HG02938 (cell line): ENCODE measurements around the gene GAMT.

Source experiments
- ATAC-seq: cut with Tn5 transposase; IDR thresholded peaks from one replicate; pipeline ENCODE4 v1.9.1; 2021; ENCODE audit warnings: mild to moderate bottlenecking, moderate library complexity; ENCODE audit not compliant: unreplicated experiment

GAMT gene

DNA sequence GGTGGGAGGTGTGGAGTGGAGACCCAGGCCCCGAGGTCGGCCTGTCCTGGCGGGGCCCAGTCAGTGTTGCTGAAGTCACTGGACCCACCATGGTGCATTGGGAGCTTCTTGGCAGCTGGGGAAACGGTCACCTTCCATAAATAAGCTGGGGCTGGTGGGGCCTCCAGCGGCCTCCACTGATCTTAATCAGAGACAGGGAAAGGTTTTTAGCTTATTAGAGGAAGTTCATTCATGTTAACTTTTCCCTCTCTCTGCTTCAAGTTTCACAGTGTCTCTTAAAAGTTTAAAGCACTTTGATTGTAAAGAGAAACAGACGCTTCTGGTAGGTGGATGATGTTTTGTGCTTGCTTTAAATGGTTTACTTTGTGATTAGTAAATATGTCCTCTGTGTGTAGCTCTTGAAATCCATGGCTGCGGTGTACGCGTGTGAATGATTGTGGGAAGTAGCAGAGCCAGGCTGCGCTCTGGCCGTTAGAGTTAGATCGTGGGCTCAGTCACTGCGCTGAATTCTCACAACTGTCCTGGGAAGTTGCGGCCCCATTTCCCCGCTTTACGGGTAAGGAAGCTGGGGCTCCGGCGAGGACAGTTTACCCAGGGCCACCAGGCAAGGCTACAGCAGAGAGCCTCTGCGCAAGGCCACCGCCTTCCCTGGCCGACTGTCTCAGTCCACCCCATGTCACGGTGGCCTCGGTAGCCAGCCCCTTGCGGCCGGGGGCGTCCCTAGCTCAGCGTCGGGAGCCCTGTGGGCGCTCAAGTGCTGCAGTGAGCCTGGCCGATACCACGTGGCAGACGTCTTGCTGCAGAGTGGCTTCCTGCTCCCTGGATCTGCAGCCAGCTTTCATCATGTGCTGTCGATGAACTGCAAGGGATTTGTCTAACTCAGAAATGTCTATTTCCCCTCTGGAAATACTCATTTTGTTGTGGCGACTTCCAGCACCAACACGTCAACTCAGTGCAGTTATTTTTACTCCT lies 34.2 kb downstream of the GAMT start:
- no peak for ATAC-seq

DNA sequence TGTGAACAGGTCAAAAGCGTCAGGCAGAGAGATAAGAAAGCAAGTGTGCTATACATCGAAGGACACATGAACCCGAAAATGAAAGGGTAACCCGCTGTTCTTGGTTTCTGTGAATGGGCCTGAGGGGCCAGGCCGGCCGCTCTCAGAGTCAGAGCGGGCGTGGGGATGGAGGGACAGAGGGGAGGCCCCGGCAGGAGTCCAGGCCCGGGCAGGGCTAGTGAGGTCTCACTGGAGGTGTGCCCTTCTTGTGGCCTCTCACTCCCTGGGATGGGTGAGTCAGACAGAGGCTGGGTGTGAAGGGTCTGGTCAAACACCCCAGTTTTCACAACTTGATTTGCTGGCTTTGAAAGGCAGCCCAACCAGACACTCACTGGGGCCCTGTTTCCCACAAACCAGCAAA lies 35.0 kb downstream of the GAMT start:
- no peak for ATAC-seq

GRCh38 chr19:1365319-1366269 lies 35.7 kb downstream of the GAMT start:
- ATAC-seq: no peak

DNA sequence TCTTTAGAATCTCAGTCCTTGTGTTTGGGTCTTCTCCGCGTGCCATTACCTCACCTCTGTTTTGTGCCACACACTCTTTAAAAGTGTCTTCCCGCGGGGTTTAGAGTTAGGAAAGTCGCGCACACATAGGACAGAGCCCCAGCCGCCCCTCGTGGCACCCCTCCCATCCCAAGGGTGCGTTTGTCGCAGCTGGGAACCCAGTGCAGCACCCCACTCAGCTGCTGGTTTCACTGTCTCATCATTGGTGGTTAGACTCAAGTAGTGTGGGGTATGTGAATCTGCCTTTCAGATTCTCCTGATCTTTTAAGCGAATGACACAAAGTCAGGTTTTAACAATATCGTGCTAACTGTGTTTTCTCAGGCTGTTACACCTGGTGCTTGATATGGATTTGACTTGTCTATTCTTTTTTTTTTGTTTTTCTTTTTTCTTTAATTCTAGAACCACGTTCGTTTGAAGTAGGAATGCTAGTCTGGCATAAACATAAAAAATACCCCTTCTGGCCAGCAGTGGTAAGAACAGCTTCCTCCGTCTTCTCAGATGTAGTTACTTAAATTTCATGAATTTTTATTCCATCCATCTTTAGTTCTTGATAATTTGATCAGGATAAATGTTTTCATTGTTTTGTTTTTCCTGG lies 37.2 kb downstream of the GAMT start:
- ATAC-seq: no peak

DNA sequence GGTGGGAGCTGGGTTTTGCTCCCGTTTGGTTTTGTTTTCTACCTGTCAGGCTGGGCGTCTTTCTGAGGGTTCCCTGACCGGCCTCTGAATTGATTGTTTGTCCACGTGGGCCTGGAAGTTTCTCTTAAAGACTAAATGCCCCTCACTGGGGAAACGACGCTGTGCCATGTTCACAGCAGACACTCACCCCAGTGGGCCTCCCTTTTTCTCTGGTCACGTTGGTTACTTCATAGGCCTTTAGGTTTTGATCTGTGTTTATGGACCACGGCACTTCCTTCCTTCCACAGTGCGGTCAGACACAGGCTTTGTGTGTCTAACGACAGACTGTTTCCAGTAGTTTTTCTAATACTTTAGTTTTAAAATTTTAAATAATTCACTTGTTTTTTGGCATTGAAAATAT lies 37.7 kb downstream of the GAMT start:
- ATAC-seq: no peak

DNA sequence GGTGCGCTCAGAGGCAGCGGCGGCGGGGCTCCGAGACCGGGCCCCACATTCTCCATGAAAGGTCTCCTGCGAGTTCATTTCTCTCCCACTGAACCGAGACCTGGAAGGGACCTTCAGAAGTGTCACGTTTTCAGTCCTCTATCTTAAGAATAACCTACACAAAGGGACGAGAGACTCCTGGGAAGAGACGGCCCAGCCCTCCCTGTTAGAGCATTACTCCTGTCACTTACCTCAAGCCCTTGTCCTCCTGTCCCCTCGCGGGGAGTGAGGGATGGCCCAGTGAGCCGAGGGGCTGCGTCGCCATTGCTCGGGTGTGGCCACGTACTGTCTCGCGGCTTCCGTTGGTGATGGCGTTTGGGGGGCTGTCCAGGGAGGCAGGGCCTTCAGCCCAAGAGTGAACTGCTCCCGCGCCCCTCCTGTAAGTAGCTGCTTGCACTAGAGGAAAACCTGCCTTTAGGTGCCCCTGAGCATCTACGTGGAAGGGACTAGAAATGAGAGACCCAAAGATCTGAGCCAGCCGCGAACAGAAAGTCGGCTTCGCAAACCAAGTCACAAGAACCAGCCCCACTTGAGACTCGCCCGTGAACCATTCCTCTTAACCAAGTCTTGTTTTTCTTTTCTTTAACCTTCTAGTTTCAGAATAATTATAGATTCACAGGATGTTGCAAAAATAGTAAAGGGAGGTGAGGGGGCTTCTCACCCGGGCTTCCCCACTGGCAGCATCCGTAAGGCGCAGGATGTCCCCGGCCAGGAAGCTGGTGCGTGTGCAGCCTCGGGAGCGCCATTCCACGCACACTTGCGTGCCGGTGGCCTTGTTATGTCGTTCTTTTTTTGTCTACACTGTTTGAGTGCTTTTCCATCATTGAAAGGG lies 38.7 kb downstream of the GAMT start:
- no peak for ATAC-seq

DNA sequence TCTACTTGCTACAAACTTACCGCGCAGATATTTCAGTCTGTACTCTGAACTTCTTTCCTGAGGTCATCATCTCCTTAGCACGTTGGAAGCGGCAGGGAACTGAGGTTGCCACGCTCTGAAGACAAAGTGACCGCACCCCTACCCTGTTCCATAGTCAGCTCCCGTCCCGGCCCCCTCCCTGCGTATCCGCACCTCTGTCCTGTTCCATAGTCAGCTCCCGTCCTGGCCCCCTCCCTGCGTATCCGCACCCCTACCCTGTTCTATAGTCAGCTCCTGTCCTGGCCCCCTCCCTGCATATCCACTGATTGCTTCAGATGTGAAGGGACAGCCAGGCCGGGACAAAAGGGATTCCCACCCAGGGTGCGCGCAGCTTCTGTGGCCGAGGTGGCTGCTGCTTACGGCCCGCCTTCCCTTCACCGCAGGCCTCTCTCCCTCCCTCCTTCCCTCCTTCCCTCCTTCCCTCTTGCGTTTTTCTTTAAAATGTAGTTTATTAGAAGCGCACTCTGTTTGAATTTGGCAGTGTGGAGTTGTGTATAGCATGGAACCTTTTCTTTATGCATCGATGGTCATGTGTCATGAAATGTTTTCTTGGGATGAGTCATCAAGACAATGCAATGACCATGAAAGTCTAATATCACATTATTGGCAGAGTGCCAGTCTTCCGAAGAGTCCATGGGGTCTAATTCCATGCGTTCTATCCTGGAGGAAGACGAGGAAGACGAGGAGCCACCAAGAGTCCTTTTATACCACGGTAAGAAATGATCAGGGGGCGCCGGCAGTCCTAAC lies 39.5 kb downstream of the GAMT start:
- no peak for ATAC-seq

- no peak for ATAC-seq
Measured at GRCh38 chr19:1360818-1361461, 40.4 kb downstream of the GAMT start.

DNA sequence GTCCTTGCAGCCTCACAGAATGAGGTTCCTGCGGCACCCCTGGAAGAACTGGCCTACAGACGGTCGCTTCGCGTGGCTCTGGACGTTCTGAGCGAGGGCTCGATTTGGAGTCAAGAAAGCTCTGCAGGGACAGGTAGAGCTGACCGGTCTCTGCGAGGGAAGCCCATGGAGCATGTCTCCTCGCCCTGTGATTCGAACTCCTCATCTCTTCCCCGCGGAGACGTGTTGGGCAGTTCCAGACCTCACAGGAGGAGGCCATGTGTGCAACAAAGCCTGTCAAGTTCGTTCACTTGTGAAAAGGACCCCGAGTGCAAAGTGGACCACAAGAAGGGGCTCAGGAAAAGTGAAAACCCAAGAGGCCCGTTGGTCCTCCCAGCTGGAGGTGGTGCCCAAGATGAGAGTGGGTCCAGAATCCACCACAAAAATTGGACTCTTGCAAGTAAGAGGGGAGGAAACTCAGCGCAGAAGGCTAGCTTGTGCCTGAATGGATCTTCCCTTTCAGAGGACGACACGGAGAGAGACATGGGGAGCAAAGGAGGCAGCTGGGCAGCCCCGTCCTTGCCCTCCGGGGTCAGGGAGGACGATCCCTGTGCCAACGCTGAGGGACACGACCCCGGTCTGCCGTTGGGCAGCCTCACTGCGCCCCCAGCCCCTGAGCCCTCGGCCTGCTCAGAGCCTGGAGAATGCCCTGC lies 41.1 kb downstream of the GAMT start:
- ATAC-seq: no peak

DNA sequence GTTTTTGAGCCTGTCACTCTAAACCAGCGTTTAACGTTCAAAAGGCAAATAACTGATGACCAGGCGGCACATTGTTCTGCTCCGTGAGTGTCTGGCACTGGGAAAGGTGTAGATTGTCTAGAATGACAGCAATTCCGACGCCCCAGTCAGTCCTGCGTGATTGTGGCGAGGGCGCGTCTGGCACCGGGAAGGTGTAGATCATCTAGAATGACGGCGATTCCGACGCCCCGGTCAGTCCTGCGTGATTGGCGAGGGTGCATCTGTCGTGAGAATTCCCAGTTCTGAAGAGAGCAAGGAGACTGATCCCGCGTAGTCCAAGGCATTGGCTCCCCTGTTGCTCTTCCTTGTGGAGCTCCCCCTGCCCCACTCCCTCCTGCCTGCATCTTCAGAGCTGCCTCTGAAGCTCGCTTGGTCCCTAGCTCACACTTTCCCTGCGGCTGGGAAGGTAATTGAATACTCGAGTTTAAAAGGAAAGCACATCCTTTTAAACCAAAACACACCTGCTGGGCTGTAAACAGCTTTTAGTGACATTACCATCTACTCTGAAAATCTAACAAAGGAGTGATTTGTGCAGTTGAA lies 43.7 kb downstream of the GAMT start:
- no peak for ATAC-seq

DNA sequence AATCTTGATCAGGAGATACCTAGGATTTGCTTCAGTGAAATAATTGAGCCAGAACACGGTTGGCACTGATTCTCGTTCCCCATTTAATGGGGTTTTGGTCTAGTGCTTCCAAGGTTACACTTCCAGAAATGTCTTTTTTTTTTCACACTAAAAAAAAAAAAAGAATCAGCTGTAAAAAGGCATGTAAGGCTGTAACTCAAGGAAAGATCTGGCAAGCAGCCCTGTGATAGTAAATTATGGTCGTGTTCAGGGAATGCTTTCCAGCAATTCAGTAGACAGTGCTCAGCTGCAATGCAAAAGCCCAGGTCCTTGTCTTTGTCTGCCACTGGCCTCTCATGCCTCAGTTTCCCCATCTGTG lies 44.9 kb downstream of the GAMT start:
- ATAC-seq: no peak

GRCh38 chr19:1355568-1356507 lies 45.5 kb downstream of the GAMT start:
- no peak for ATAC-seq

DNA sequence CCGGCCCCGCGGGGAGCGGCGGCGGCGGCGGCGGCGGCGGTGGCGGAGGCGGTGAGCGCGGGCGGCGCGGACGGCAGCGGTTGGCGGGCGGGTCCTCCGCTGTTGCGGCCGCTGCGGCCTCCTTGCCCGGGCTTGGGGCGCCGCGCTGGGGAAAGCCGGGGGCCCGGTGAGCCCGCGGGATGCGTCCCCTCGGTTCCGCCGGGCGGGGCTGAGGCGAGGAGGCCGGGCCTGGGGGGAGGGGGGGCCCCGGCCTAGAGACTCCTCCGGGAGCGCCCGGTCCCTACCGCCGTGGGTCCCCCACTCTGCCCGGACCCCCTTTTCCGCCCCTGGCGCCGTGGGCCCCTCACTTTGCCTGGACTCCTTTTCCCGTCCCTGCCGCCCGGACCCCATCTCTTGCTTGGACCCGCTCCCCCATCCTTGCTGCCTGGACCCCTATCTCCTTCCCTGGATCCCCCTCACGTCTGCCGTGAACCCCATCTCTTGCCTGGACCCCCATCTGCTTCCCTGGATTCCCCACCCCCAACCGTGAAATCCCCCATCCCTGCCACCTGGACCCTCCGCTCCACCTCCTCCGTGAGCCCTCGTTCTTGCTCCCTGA lies 46.3 kb downstream of the GAMT start:
- ATAC-seq: peak; percentile 22

DNA sequence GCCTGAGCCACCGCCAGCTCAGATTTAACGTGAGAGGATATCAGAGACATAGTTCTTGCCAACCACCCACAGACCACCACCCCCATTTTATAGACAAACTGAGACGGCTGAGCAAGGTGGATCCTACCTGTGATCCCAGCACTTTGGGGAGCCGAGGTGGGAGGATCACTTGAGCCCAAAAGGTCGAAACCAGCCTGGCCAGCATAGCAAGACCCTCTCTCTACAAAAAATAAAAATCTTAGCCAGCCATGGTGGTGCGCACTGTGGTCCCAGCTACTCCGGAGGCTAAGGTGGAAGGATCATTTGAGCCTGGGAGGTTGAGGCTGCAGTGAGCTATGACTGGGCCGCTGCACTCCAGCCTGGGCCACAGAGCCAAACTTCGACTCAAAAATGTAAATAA lies 48.2 kb downstream of the GAMT start:
- ATAC-seq: no peak

DNA sequence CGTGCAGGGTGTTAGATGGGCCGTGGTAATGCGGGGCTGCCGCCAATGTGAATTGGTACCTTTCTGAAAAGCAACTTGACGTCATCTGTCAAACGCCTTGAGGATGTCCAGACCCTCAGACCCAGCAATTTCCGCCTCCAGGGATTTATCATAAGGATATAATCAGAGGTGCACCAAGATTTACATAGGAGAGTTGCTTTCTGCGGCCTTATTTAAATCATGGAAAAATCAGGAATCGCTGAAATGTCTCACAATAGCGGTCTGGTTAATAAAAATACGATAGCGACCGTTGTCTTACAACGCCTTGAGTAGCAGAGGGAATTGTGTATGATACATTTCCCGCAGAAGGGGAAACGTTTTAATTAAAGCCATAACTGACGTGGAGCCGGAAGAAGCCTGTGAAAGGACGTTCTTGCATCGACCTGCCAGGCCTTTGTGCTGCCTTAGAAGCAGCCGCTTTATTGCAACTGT lies 49.9 kb downstream of the GAMT start:
- ATAC-seq: no peak

DNA sequence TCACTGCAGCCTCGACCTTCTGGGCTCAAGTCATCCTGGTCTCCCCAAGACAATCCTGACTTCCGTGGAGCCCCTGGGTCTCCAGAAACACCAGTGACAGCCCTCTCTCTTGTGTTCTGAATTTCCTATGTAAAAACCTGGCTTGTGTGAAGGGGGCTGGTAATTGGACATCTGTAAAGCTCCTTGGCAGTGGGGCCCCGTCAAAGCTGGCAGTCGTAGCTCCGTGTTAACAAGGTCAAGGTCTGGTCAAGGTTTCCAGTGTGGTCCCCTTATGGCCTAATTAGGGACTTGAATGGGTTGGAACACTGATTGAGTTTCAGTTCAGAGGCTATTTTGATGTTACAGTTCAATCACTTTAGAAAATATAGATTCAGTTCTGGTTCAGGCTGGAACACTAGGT lies 50.5 kb downstream of the GAMT start:
- ATAC-seq: no peak
